H9 (cell line): Measurements from ENCODE around the gene LAMP5. TPM values are rescaled to one million over a fixed set of nuclear protein-coding genes. Genes with fewer than 3 reads are reported as not detected.

Source experiments
- DNase-seq: peaks from one replicate; pipeline ENCODE4 v3.0.0-alpha.2; 2017
- H2AFZ ChIP-seq: one replicate; pipeline ENCODE4 v1.6.1; 2013; ENCODE audit warnings: mild to moderate bottlenecking, low read length, control low read depth, moderate library complexity
- H2AK5ac ChIP-seq: 2 replicates; pipeline ENCODE4 v1.6.1; 2013; ENCODE audit warnings: low read length, control low read depth, mixed read lengths; ENCODE audit not compliant: insufficient read length
- H2BK120ac ChIP-seq: one replicate; pipeline ENCODE4 v1.6.1; 2013; ENCODE audit warnings: low read depth, mild to moderate bottlenecking, low read length, control low read depth, inconsistent platforms; ENCODE audit not compliant: poor library complexity, severe bottlenecking
- H2BK12ac ChIP-seq: 2 replicates; pipeline ENCODE4 v1.6.1; 2013; ENCODE audit warnings: low read length, control low read depth, mixed read lengths, low read depth; ENCODE audit not compliant: insufficient read length
- H2BK15ac ChIP-seq: 2 replicates; pipeline ENCODE4 v1.6.1; 2013; ENCODE audit warnings: low read depth, low read length, control low read depth
- H2BK20ac ChIP-seq: one replicate; pipeline ENCODE4 v1.6.1; 2013; ENCODE audit warnings: low read depth, mild to moderate bottlenecking, low read length, control low read depth, inconsistent platforms; ENCODE audit not compliant: poor library complexity, severe bottlenecking
- H2BK5ac ChIP-seq: 2 replicates; pipeline ENCODE4 v1.6.1; 2013; ENCODE audit warnings: low read length, control low read depth, mixed read lengths; ENCODE audit not compliant: insufficient read length
- H3K14ac ChIP-seq: 2 replicates; pipeline ENCODE4 v1.6.1; 2013; ENCODE audit warnings: low read length, control low read depth; ENCODE audit not compliant: insufficient read depth
- H3K18ac ChIP-seq: 2 replicates; pipeline ENCODE4 v1.6.1; 2013; ENCODE audit warnings: low read depth, mild to moderate bottlenecking, mixed read lengths, low read length, control low read depth; ENCODE audit not compliant: insufficient read length
- H3K23ac ChIP-seq: 2 replicates; pipeline ENCODE4 v1.6.1; 2013; ENCODE audit warnings: low read length, control low read depth, mixed read lengths, low read depth; ENCODE audit not compliant: insufficient read length
- H3K23me2 ChIP-seq: 2 replicates; pipeline ENCODE4 v1.6.1; 2013; ENCODE audit warnings: low read depth, mild to moderate bottlenecking, mixed read lengths, low read length, control low read depth; ENCODE audit not compliant: insufficient read length, poor library complexity, severe bottlenecking
- H3K27ac ChIP-seq: 2 replicates; pipeline ENCODE4 v1.5.1; 2013; ENCODE audit warnings: low read length, control low read depth, mixed read lengths, low read depth; ENCODE audit not compliant: insufficient read length
- H3K27me3 ChIP-seq: 2 replicates; pipeline ENCODE4 v1.6.1; 2013; ENCODE audit warnings: low read length, control low read depth, inconsistent platforms; ENCODE audit not compliant: insufficient read depth
- H3K4ac ChIP-seq: 2 replicates; pipeline ENCODE4 v1.6.1; 2013; ENCODE audit warnings: low read depth, mild to moderate bottlenecking, control low read depth, inconsistent platforms, low read length, moderate library complexity
- H3K4me1 ChIP-seq: 2 replicates; pipeline ENCODE4 v1.6.1; 2013; ENCODE audit warnings: low read length, control low read depth, inconsistent platforms; ENCODE audit not compliant: insufficient read depth
- H3K4me2 ChIP-seq: 2 replicates; pipeline ENCODE4 v1.6.1; 2013; ENCODE audit warnings: low read length, control low read depth, mixed read lengths; ENCODE audit not compliant: insufficient read length, insufficient read depth
- H3K56ac ChIP-seq: 2 replicates; pipeline ENCODE4 v1.6.1; 2013; ENCODE audit warnings: low read depth, mild to moderate bottlenecking, mixed read lengths, low read length, control low read depth; ENCODE audit not compliant: insufficient read length
- H3K79me1 ChIP-seq: 2 replicates; pipeline ENCODE4 v1.6.1; 2013; ENCODE audit warnings: low read depth, mild to moderate bottlenecking, moderate library complexity, low read length, control low read depth, inconsistent platforms; ENCODE audit not compliant: insufficient read depth, poor library complexity, severe bottlenecking
- H3K79me2 ChIP-seq: 2 replicates; pipeline ENCODE4 v1.6.1; 2013; ENCODE audit warnings: low read length, control low read depth, inconsistent platforms; ENCODE audit not compliant: insufficient read depth
- H3K9ac ChIP-seq: 2 replicates; pipeline ENCODE4 v1.6.1; 2013; ENCODE audit warnings: low read length, control low read depth, mixed read lengths; ENCODE audit not compliant: insufficient read length; ENCODE audit errors: extremely low read depth
- H3K9me3 ChIP-seq: one replicate; pipeline ENCODE4 v1.6.1; 2013; ENCODE audit warnings: low read depth, low read length, inconsistent platforms; ENCODE audit not compliant: control insufficient read depth
- H3T11ph ChIP-seq: one replicate; pipeline ENCODE4 v1.6.1; 2013; ENCODE audit warnings: mild to moderate bottlenecking, low read length, control low read depth, inconsistent platforms
- H4K20me1 ChIP-seq: one replicate; pipeline ENCODE4 v1.6.1; 2013; ENCODE audit not compliant: control insufficient read depth, insufficient read length, insufficient read depth
- H4K5ac ChIP-seq: 2 replicates; pipeline ENCODE4 v1.6.1; 2013; ENCODE audit warnings: low read depth, mild to moderate bottlenecking, mixed read lengths, low read length, control low read depth; ENCODE audit not compliant: insufficient read length
- H4K8ac ChIP-seq: replicated peaks from 2 replicates; pipeline ENCODE4 v1.6.1; 2013; ENCODE audit warnings: low read length, control low read depth, mixed read lengths, low read depth; ENCODE audit not compliant: insufficient read length
- H4K91ac ChIP-seq: 2 replicates; pipeline ENCODE4 v1.6.1; 2013; ENCODE audit warnings: low read depth, mild to moderate bottlenecking, moderate library complexity, mixed read lengths, low read length, control low read depth; ENCODE audit not compliant: insufficient read length
- H3K27ac Mint-ChIP-seq, 3 experiments: 2 replicates in 2 of 3; 3 replicates in 1 of 3; pipeline ENCODE4 v1.8.0; 2020 to 2021; ENCODE audit warnings: mixed read lengths in 3 of 3, mild to moderate bottlenecking in 1 of 3, moderate library complexity in 1 of 3
- H3K27me3 Mint-ChIP-seq: 2 replicates; pipeline ENCODE4 v1.8.0; 2021; ENCODE audit warnings: low read depth, mild to moderate bottlenecking, moderate library complexity, mixed read lengths
- H3K36me3 Mint-ChIP-seq, 3 experiments: 2 replicates in 2 of 3; 3 replicates in 1 of 3; pipeline ENCODE4 v1.8.0; 2020 to 2021; ENCODE audit warnings: low read depth in 3 of 3, mixed read lengths in 3 of 3; ENCODE audit not compliant: insufficient read depth in 1 of 3
- H3K4me1 Mint-ChIP-seq, 2 experiments: 2 replicates each; pipeline ENCODE4 v1.8.0; 2020; ENCODE audit warnings: mixed read lengths in 2 of 2
- H3K4me3 Mint-ChIP-seq, 2 experiments: 2 replicates in 1 of 2; 3 replicates in 1 of 2; pipeline ENCODE4 v1.8.0; 2020 to 2021; ENCODE audit warnings: mild to moderate bottlenecking in 2 of 2, mixed read lengths in 2 of 2, moderate library complexity in 1 of 2
- H3K9me3 Mint-ChIP-seq, 2 experiments: 2 replicates in 1 of 2; 3 replicates in 1 of 2; pipeline ENCODE4 v1.8.0; 2020; ENCODE audit warnings: mild to moderate bottlenecking in 2 of 2, mixed read lengths in 2 of 2, moderate library complexity in 1 of 2
- WGBS: extraction: QIAGEN DNeasy Blood & Tissue Kit; methylation state at CpG from one replicate; pipeline ENCODE4 v1.1.7; 2013; ENCODE audit warnings: missing lambda C conversion rate, low lambda C conversion rate, mixed read lengths; ENCODE audit not compliant: insufficient read length; ENCODE audit errors: extremely low coverage; 5-methylcytosine and 5-hydroxymethylcytosine counted together
- total RNA-seq: library from RNA; stranded (reverse); gene quantifications from 2 replicates; pipeline ENCODE4 v1.2.1, GENCODE V29; 2021
- TF ChIP-seq, protein P1 (sequence below): fragments of 200-600 bp; sonication (generic); conservative IDR thresholded peaks from 3 replicates; pipeline ENCODE4 v1.8.0; 2021; ENCODE audit warnings: antibody characterized with exemption, mild to moderate bottlenecking

Gene LAMP5
- total RNA-seq, 1 experiment from 2014 or later, result 0.35 TPM

GRCh38 chr20:9571783-9572182 lies 57.4 kb downstream of the LAMP5 start:
- DNase-seq, result no peak

More at GRCh38 chr20:9571783-9572182, 57.4 kb downstream of the LAMP5 start:
- TF ChIP-seq, protein P1, sequence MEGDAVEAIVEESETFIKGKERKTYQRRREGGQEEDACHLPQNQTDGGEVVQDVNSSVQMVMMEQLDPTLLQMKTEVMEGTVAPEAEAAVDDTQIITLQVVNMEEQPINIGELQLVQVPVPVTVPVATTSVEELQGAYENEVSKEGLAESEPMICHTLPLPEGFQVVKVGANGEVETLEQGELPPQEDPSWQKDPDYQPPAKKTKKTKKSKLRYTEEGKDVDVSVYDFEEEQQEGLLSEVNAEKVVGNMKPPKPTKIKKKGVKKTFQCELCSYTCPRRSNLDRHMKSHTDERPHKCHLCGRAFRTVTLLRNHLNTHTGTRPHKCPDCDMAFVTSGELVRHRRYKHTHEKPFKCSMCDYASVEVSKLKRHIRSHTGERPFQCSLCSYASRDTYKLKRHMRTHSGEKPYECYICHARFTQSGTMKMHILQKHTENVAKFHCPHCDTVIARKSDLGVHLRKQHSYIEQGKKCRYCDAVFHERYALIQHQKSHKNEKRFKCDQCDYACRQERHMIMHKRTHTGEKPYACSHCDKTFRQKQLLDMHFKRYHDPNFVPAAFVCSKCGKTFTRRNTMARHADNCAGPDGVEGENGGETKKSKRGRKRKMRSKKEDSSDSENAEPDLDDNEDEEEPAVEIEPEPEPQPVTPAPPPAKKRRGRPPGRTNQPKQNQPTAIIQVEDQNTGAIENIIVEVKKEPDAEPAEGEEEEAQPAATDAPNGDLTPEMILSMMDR, result no peak
- Histone ChIP-seq H2BK5ac (no peak overlapping the region), H3K4ac (no peak overlapping the region), H3T11ph (no peak overlapping the region), H2BK15ac (no peak overlapping the region), H3K27me3 (peaks cover 7% of the 10 kb centered on the region; the same call in 1 of the 2 replicates), H3K18ac (no peak overlapping the region), H3K79me2 (no peaks in the 10 kb centered on the region; the same call in 1 of the 2 replicates), H2AFZ (no peak overlapping the region), H3K4me1 (peaks cover 28% of the 10 kb centered on the region; the same call in 1 of the 2 replicates), H4K8ac (no peak overlapping the region), H3K56ac (no peak overlapping the region), H2AK5ac (no peak overlapping the region), H4K5ac (no peak overlapping the region), H3K23me2 (no peaks in the 10 kb centered on the region), H3K14ac (no peak overlapping the region), H4K91ac (no peak overlapping the region), H2BK120ac (no peak overlapping the region), H3K79me1 (no peaks in the 10 kb centered on the region), H4K20me1 (no peaks in the 10 kb centered on the region), H3K27ac (no peak overlapping the region), H3K4me2 (no peak overlapping the region), H2BK20ac (no peak overlapping the region), H2BK12ac (no peak overlapping the region), H3K23ac (no peak overlapping the region), H3K9me3 (no peaks in the 10 kb centered on the region), H3K9ac (no peak overlapping the region)
- H3K4me1 Mint-ChIP-seq, result peaks cover 49 to 56% of the 10 kb centered on the region in 2 experiments
- H3K9me3 Mint-ChIP-seq, result peaks cover 0 to 2% of the 10 kb centered on the region in 2 experiments; a peak in 1 of 5 replicates
- peaks cover 0 to 2% (median 0%) of the 10 kb centered on the region in 3 experiments; a peak in 2 of 7 replicates for H3K36me3 Mint-ChIP-seq
- peaks cover 86% of the 10 kb centered on the region for H3K27me3 Mint-ChIP-seq
- H3K27ac Mint-ChIP-seq, result peak overlapping the region in 2 of 3 experiments; percentile 89 to 90; a peak in 4 of 7 replicates
- no CpG with 5 or more reads among the region's 3 CpGs for WGBS
- peak overlapping the region in 1 of 2 experiments; percentile 50; a peak in 1 of 5 replicates for H3K4me3 Mint-ChIP-seq
